NCI-H345 (cell line): ENCODE data around the gene EIF5.
A peak's percentile ranks its signal among the peaks of the same experiment; 100 is the strongest.

Experiments used
- DNase-seq: peaks from one replicate; lab custom pipeline; 2025; lab: John Stamatoyannopoulos, UW

The EIF5 gene

DNA sequence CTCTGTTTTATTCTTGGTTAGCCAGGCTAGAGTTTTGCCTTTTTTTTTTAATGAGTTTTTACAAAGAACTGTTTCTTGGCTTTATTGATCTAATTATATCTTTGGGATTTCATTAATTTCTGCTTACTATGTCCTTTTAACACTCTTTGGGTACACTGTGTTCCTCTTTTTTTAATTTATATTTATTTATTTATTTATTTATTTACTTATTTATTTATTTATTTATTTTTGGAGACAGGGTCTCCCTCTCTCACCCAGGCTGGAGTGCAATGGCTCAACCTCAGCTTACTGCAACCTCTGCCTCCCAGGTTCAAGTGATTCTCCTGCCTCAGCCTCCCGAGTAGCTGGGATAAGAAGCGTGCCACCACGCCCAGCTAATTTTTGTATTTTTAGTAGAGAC lies 36.0 kb downstream of the EIF5 start:
- no peak for DNase-seq

DNA sequence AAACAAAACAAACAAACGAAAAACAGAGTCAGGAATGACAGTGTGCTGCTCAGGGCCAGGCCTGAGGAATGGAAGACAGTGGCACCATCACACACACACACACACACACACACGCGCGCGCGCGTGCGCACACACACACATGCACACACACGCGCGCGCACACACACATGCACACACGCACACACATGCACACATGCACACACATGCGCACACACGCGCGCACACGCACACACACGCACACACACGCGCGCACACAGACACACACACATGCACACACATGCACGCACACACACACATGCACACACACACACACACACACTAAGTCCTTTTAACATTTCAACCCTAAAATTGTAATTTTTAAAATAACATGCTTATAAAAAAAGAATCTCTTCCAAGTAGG lies 38.0 kb downstream of the EIF5 start:
- DNase-seq = no peak

DNA sequence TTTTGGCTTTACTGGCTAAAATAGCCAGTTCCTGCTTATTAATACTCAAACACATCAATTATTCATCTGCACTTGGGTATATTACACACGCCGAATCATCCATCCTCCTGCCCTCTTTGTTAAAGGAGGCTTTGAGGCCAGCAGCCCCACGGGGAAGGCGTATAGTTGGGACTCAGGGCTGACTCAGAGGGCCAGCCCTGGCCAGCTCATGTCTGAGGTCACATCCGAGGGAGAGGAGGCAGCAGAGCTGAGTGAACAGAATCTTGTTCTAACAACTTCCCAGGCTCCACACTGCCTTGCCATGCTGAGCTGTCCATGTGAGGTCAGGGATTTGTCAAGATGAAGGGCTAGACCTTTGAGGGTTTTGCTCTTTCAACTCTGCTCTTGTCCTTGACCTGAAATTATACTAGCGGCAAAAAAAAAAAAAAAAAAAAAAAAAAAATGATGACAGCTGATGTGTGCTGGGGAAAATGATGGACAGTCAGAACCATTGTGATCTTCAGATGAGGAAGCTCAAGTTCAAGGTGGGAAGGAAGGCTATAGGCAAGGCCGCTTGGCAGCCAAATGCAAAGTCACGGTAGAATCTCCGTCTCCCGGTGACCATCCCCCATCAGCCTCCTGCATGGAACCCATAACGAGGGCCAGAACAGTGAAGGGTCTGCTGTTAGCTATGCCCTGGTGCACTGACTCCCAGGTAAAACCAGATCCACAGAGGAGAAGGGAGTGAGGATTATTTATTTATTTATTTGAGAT lies 38.7 kb downstream of the EIF5 start:
- no peak for DNase-seq

DNA sequence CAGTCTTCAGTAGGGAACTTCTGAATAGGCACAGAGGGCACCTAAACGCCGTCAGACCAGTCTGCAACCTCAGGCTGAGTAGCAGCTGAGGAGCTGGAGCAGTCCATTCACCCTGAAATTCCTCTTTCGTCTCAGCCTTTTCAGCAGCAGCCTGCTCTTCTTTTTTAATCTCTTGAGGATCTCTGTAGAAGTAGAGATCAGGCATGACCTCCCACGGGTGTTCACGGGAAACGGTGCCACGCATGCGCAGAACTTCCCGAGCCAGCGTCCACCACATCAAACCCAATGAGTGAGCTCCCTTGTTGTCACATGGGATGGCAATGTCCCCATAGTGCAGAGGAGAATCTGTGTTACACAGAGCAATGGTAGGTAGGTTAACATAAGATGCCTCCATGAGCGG lies 40.1 kb downstream of the EIF5 start:
- no peak for DNase-seq

DNA sequence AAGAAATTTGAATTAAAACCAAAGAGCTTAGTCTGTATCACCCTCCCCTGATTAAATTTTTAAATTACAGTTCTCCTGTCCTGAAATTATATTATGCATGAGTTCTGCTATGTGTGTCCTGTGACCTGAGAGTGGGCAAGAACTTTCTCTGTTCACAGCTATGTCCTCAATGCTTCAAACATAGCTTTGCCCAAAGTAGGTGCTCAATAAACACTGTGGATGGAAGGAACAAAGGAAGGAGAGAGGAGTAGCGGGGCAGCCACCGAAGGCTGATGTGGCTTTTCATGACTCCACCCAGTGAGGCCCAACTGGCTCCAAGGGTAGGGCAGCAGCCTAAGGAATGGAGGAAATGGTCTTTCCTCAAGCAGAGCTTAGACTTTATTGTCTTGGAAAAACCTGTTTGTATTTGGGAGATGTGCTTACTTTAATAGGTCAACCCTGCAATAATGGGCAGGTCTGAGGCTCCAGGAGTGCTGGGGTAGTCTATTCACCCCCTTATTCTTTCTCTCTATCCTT lies 43.5 kb downstream of the EIF5 start:
- DNase-seq = no peak

DNA sequence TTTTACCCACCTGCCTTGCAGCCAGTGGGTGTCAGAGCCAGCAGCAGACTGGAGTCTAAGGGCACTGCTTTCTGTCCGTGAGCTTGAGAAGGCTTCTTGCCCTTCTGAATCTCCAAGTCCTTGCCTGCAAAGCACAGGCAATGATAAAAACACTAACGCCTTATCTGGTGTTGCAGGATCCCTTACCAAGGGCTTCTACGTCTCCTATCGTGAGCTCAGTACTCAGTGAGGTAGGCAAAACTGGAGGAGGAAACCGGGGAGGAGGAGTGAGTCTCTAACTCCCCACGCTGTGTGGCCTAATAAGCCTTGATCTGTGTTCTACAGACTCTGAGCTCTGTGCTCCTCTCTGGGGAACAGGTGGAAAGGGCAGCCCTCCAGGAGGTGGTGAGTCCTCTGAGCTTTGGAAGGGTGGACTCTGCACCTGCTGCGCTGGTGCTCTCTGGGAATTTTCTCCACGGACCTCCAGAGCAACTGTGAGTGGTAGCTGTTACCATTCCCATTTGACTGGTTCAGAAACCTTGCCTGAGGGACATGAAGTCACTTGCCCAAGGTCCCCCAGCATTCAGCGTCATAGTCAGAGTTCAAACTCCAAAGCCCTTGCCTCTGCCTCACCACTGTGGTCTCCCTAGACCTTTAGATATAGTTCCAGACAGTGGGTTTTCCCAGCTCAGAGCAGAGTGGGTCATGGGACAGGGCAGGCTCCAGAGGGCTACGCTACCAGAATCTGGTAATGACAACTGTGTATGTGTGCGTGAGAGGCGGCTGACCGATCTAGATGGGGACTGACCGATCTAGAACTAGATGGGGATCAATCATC lies 44.2 kb downstream of the EIF5 start:
- no peak for DNase-seq

DNA sequence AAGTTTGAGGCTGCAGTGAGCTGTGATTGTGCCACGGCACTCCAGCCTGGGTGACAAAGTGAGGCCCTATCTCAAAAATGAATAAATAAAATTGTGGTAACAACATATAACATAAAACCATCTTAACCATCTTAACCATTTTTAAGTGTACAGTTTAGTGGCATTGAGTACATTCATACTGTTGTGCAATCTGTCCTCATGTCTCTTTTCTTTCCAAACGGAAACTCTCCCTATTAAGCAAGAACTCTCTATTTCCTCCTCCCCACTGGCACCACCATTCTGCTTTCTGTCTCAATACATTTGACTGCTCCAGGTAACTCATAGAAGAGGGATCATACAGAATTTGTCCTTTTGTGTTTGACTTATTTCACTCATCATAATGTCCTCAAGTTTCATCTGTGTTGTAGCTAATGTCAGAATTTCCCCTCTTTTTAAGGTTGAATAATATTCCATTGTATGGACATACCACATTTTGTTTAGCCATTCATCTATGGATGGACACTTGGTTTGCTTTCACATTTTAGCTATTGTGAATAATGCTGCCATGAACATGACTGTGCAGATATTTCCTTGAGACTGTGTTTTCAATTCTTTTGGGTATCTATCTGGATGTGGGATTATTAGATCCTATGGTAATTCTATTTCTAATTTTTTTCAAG lies 46.8 kb downstream of the EIF5 start:
- DNase-seq = no peak

DNA sequence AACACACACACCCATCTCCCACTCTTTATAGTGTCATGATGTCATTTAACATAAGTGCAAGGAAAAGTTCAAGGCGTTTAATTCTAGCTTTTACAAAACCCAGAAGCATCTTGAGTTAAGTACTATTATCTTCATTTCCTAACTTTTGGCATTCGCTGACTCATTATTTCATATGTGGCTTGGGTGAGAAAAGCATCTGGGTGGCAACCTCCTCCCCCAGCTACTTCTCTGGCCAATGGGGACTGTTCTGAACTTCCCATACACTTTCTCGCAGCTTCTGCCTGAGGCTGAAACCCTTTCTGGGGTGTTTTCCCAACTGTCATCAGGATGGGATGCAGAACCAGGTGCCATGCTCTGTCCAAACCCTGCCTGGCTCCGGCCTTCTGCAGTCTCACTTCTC lies 48.3 kb downstream of the EIF5 start:
- no peak for DNase-seq

DNA sequence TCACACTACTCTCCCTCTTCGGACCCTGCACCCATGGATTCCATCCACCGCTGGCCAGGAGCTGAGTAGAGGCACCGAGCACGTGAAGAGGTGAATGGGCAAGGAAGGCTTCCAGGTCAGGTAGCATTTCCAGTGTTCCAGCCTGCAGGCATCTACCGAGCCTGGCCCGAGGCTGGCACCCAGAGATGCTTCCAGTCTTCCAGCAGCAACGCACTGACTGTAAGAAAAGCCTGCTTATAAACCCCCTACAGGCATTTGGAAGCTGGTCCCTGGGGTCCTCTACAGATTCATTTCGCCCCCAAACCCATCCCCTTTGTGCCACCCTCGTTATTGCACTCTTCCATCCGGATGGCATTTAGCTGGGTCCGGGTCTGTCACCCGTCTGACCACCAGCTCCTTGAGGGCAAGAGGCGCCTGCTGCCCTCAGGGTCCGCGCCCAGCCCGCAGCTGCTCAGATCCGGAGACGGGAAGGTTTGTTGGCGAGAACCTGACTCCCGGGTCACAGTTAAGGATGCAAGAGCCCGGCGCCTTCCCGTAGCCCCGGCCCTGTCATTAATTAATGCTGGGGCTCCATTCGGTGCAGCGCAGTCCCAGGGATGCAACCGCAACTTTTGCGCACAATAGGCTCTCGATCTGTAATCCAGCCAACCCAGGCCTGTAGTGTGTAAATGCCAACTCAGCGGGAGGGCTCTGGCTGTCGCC lies 50.6 kb downstream of the EIF5 start:
- no peak for DNase-seq

DNA sequence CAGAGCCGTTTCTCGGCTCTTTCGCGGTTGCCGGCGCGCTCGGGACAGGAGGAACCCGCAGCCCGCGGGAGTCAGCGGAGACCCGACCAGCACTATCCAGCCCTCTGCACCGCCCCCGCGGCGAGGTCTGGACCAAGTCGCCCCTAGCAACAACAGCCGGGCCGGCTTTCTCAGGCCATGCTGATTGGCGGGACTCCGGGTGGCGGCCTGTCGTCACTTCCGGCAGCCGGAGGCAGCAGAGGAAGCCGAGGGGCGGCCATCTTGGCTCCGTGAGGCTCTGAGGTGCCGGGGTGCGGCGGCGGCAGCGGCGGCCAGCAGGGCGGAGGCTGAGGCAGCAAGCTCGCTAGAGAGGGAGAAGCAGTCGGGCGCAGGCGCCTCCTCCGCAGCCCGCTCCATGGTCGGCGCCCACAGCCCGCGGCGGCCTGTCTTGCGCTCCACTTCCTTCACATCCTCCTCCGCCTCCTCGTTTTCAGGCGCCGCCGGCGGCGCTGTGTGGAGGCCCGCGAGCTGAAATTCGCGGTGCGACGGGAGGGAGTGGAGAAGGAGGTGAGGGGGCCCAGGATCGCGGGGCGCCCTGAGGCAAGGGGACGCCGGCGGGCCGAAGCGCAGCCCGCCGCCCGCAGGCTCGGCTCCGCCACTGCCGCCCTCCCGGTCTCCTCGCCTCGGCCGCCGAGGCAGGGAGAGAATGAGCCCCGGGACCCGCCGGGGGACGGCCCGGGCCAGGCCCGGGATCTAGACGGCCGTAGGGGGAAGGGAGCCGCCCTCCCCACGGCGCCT lies 51.3 kb downstream of the EIF5 start, which contains the start of gene MARK3:
MARK3 (plus strand) TSS at position 264 of the 777 bp plus-strand sequence. CDS start 615 bp downstream, outside the sequence.
- peak; percentile 98 for DNase-seq

DNA sequence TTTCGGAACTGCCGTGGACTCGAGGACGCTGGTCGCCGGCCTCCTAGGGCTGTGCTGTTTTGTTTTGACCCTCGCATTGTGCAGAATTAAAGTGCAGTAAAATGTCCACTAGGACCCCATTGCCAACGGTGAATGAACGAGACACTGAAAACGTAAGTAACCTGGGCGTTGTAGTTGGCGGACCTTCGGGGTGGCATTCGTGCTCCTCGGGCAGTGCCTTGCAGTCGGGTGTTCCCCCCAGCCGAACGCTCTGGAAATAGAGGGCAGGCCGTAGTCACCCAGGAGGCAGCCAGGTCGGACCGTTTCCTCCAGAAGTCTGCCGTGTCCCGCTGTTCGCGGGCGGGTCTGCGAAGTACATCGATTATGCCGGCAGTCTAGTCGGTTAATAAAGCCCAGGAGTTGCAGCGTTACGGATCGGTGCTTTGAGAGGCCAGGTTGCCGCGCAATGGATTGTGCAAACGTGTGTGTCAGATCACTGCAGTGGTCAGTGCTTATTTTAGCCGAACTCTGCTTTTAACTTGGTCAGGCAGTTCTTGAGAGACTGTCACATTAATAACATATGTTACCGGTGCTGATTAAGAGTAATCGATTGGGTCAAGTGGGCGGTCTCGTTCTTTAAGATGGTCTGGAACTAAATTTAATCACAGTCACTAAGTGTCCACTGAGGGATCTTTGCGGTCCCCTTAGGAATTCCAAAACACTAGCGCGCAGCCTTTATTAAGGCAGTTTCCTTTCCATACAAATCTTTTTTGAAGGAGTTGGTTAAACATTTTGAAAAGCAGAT lies 52.1 kb downstream of the EIF5 start:
- peak; percentile 21 for DNase-seq

DNA sequence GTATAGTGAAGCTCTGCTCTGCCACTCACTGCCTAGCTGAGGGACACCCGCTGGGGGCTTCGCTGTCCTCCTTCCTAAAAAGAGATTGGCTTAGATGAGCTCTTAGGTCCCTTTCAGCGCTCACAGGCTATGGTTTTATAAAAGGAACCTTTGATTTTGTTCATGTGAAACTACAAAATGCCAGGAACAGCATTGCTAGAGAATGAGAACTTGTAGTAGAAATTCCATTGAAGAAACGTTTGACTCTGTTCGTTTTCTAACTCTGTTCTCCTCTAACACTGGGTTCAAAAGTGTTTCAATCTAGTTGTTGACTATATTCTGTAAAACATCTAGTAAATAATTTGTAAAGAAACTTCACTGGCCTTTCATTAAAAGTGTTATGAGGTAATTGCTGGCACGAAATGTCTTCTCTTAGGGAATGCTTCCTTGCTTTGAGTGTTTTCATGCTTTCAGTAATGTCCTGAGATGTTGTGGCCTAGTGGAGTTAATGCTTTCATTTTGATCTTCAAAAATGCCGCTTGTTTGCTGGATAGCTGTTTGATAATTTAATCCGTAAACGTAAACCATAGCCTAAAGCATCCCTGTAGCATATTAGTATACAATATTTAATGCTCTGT lies 52.8 kb downstream of the EIF5 start:
- DNase-seq = no peak

DNA sequence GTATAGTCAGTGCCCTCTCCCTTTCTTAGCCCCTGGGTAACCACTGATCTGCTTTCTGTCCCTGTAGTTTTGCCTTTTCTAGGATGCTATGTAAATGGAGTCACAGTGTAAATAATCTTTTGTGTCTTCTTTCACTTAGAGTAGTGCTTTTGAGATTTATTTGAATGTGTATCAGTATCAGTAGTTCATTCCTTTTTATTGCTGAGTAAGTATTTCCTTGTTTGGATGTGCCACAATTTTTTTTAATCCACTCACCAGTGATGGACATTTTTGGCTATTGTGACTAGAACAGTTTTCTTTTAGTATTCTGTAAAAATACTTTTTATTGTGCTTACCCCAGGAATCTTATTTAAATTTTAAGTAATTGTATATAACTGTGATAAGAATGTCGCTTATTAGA lies 54.6 kb downstream of the EIF5 start:
- DNase-seq = no peak

DNA sequence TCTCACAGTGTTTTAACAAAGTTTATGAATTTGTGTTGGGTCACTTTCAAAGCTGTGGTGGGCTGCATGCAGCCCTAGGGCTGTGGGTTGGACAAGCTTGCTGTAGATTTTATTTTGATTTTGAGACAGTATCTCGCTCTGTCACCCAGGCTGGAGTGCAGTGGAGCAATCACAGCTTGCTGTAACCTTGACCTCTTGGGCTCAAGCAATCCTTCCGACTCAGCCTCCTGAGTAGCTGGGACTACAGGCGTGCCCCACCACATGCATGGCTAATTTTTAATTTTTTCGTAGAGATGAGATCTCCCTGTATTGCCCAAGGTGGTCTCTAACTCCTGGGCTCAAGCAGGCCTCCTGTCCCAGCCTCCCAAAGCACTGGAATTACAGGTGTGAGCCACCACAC lies 56.6 kb downstream of the EIF5 start:
- DNase-seq = no peak

DNA sequence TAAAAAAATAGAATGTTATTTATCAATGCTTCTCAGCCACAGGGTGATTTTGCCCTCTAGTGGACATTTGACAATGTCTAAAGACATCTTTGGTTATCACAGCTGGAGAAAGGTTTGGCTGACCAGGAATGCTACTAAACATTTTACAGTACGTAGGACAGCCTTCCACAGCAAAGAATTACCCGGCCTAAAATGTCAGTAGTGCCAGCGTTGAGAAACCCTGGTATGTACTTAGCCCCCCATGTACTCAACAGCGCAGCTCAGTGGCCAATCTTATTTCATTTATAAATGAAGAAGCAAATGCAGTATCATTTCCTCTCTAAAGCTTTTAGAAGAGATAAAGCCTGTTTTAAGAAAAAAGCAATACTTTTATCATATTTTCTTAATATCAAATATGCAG lies 57.0 kb downstream of the EIF5 start:
- peak; percentile 4 for DNase-seq

DNA sequence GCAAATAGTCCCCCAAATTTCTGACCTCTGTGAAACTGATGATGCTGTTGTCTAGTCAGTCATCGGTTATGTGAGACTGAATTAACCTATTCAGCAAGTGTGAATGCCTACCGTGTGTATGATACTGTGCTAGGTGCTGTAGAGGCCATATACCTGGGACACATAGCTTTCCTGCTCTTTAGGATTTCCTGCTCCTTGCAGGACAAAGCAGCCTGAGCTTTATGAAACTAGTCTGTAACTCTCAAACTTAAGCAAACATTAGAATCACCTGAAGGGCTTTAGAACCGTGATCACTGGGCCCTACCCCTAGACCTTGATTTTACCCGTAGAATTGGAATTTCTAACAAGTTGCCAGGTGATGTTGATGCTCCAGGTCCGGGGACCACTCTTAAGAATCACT lies 58.1 kb downstream of the EIF5 start:
- DNase-seq = no peak

DNA sequence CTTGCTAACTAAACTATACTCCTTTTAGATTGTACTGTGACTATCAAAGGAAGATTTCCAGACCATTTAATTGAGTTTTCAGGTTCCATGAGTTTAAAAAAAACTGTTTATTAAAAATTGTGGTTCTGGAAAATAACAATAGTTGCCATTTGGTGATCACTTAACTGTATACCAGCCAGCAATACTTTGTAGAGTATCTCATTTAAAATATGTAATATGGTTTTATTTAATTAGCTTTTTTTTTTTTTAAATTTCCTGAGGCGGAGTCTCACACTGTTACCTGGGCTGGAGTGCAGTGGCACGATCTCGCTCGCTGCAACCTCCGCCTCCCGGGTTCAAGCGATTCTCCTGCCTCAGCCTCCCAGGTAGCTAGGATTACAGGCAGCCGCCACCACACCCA lies 58.5 kb downstream of the EIF5 start:
- no peak for DNase-seq

DNA sequence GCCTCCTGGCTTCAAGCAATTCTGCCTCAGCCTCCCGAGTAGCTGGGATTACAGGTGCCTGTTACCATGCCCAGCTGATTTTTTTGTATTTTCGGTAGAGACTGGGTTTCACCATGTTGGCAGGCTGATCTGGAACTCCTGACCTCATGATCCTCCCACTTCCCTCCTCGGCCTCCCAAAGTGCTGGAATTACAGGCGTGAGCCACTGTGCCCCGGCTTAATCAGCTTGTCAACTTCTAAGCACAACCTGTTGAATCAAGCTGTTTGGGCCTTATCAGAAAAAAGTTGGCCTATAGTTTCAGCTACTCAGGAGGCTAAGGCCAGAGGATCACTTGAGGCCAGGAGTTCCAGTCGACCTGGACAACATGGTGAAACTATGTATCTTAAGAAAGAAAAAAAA lies 59.0 kb downstream of the EIF5 start:
- DNase-seq = no peak

DNA sequence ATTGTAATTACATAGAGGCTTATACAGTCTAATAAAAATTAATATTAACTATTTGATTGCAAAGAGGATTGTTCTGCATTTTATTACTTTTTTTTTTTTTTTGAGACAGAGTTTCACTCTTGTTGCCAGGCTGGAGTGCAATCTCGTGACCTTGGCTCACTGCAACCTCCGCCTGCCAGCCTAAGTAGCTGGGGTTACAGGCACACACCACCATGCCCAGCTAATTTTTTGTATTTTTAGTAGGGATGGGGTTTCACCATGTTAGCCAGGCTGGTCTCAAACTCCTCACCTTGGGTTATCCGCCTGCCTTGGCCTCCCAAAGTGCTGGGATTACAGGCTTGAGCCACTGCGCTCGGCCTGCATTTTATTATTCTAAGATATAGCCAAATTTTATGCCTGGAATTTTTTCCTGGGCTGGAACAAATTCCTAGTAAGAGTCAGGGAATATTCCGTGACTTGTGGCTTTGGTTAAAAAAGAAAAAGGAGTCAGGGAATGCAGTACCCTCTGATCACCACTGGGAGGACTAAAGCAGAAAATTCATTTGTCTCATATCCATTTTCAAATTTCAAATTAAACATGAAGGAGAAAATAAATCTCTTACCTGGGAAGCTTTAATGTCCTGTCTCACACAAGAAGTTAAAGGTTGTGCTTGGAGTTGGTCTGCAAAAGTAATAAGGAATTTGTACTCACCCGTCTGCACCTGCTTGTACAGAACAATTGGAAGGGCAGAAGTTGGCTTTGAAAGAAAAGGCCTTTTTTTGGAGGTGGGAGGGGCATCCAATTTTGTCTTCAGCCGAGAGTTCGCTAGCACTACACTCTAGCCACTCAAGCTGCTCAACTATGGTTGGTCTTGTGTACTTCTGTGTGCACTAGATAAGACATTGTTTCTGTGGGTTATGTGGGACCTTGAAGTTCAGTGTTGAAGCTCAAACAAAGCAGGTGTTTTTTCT lies 59.9 kb downstream of the EIF5 start:
- DNase-seq = peak; percentile 8
